Measurements from ENCODE around the gene SCYL1.

SCYL1 gene

GRCh38 chr11:65529475-65530156 lies 4.7 kb downstream of the SCYL1 start:
- no peaks in the 10 kb centered on the region for H4K20me1 ChIP-seq (ENCODE audit: insufficient read depth, low read length)
- no peaks in the 10 kb centered on the region for H3F3A ChIP-seq (ENCODE audit: insufficient read depth, low read length)
- H3K4me2 ChIP-seq (ENCODE audit: low read length): no peak overlapping the region
- H3K4me1 ChIP-seq (ENCODE audit: insufficient read depth, low read length, severe bottlenecking): peaks cover 10% of the 10 kb centered on the region
- no peaks in the 10 kb centered on the region for H3K9me3 ChIP-seq (ENCODE audit: low read length)
- no peak for TF ChIP-seq CTCF (IDR thresholded peaks at IDR 0.05; ENCODE audit: low read length)
- TF ChIP-seq EZH2 (IDR thresholded peaks at IDR 0.05; ENCODE audit: borderline replicate concordance, low read length): no peak
- peaks cover 44% of the 10 kb centered on the region for H3K36me3 ChIP-seq (ENCODE audit: insufficient read depth, low read length)
- no peak overlapping the region for H3K9ac ChIP-seq (ENCODE audit: low read length)
- no peaks in the 10 kb centered on the region for H3K27me3 ChIP-seq (ENCODE audit: insufficient read depth, low read length)
- H2AFZ ChIP-seq (ENCODE audit: low read length): no peak overlapping the region
- H3K4me3 ChIP-seq (ENCODE audit: low read depth, low read length, poor library complexity, severe bottlenecking): no peak overlapping the region
- no peaks in the 10 kb centered on the region for H3K79me2 ChIP-seq (ENCODE audit: insufficient read depth, low read length)
- no peak overlapping the region for H3K27ac ChIP-seq (ENCODE audit: low read depth, low read length, poor library complexity, severe bottlenecking)
- no peaks in the 10 kb centered on the region for H3K9me2 ChIP-seq (ENCODE audit: low read depth, low read length)

- H4K20me1 ChIP-seq (ENCODE audit: insufficient read depth, low read length): no peaks in the 10 kb centered on the region
- H3K36me3 ChIP-seq (ENCODE audit: insufficient read depth, low read length): peaks cover 45% of the 10 kb centered on the region
- H3K4me1 ChIP-seq (ENCODE audit: insufficient read depth, low read length, severe bottlenecking): peaks cover 10% of the 10 kb centered on the region
- H3K79me2 ChIP-seq (ENCODE audit: insufficient read depth, low read length): no peaks in the 10 kb centered on the region
- H3K9me3 ChIP-seq (ENCODE audit: low read length): no peaks in the 10 kb centered on the region
- no peak overlapping the region for H3K4me3 ChIP-seq (ENCODE audit: low read depth, low read length, poor library complexity, severe bottlenecking)
- no peak overlapping the region for H2AFZ ChIP-seq (ENCODE audit: low read length)
- no peaks in the 10 kb centered on the region for H3K9me2 ChIP-seq (ENCODE audit: low read depth, low read length)
- peak; percentile 56 for TF ChIP-seq CTCF (IDR thresholded peaks at IDR 0.05; ENCODE audit: low read length)
- no peak for TF ChIP-seq EZH2 (IDR thresholded peaks at IDR 0.05; ENCODE audit: borderline replicate concordance, low read length)
- no peaks in the 10 kb centered on the region for H3K27me3 ChIP-seq (ENCODE audit: insufficient read depth, low read length)
- no peak overlapping the region for H3K27ac ChIP-seq (ENCODE audit: low read depth, low read length, poor library complexity, severe bottlenecking)
- no peak overlapping the region for H3K9ac ChIP-seq (ENCODE audit: low read length)
- no peaks in the 10 kb centered on the region for H3F3A ChIP-seq (ENCODE audit: insufficient read depth, low read length)
- H3K4me2 ChIP-seq (ENCODE audit: low read length): no peak overlapping the region
Measured at GRCh38 chr11:65530157-65530496, 5.2 kb downstream of the SCYL1 start.

- Histone ChIP-seq H3K4me2 (ENCODE audit: low read length) (no peak overlapping the region), H3K27ac (ENCODE audit: low read depth, low read length, poor library complexity, severe bottlenecking) (no peak overlapping the region), H3K36me3 (ENCODE audit: insufficient read depth, low read length) (peaks cover 43% of the 10 kb centered on the region), H3K4me3 (ENCODE audit: low read depth, low read length, poor library complexity, severe bottlenecking) (no peak overlapping the region), H3K27me3 (ENCODE audit: insufficient read depth, low read length) (no peaks in the 10 kb centered on the region), H3K4me1 (ENCODE audit: insufficient read depth, low read length, severe bottlenecking) (no peaks in the 10 kb centered on the region), H3K9ac (ENCODE audit: low read length) (no peak overlapping the region), H4K20me1 (ENCODE audit: insufficient read depth, low read length) (no peaks in the 10 kb centered on the region), H2AFZ (ENCODE audit: low read length) (no peak overlapping the region), H3F3A (ENCODE audit: insufficient read depth, low read length) (no peaks in the 10 kb centered on the region), H3K9me3 (ENCODE audit: low read length) (no peaks in the 10 kb centered on the region), H3K79me2 (ENCODE audit: insufficient read depth, low read length) (no peaks in the 10 kb centered on the region), H3K9me2 (ENCODE audit: low read depth, low read length) (no peaks in the 10 kb centered on the region)
- TF ChIP-seq CTCF (IDR thresholded peaks at IDR 0.05; ENCODE audit: low read length) (no peak), EZH2 (IDR thresholded peaks at IDR 0.05; ENCODE audit: borderline replicate concordance, low read length) (no peak)
Measured at GRCh38 chr11:65532388-65533064, 7.6 kb downstream of the SCYL1 start.
